KOPT-K1 (cell line): ENCODE data around the gene MAMLD1.
A peak's percentile ranks its signal among the peaks of the same experiment; 100 is the strongest.

Source experiments
- H3K27ac ChIP-seq: fragments of 200-600 bp; sonication (generic); 2 replicates; pipeline ENCODE4 v1.5.1; 2016; ENCODE audit warnings: antibody characterized with exemption, mild to moderate bottlenecking, low read depth, low read length; ENCODE audit not compliant: poor library complexity, severe bottlenecking
- H3K36me3 ChIP-seq: fragments of 200-600 bp; sonication (generic); 2 replicates; pipeline ENCODE4 v1.5.1; 2017; ENCODE audit warnings: antibody characterized with exemption, mild to moderate bottlenecking, low read length, moderate library complexity; ENCODE audit not compliant: insufficient read depth
- H3K9me3 ChIP-seq: fragments of 200-600 bp; sonication (generic); 2 replicates; pipeline ENCODE4 v1.5.1; 2017; ENCODE audit warnings: antibody characterized with exemption, low read length, mild to moderate bottlenecking; ENCODE audit not compliant: insufficient read depth, poor library complexity, severe bottlenecking

Gene MAMLD1

GRCh38 chrX:150547375-150548115 is 184.4 kb downstream of the MAMLD1 start:
- H3K9me3 ChIP-seq = no peaks in the 10 kb centered on the region
- H3K36me3 ChIP-seq = no peaks in the 10 kb centered on the region
- peak overlapping the region; percentile 74 for H3K27ac ChIP-seq

GRCh38 chrX:150548251-150548650 is 185.1 kb downstream of the MAMLD1 start:
- Histone ChIP-seq H3K36me3 (no peaks in the 10 kb centered on the region), H3K27ac (no peak overlapping the region), H3K9me3 (no peaks in the 10 kb centered on the region)

- no peak overlapping the region for H3K27ac ChIP-seq
- no peaks in the 10 kb centered on the region for H3K9me3 ChIP-seq
- H3K36me3 ChIP-seq = no peaks in the 10 kb centered on the region
Measured at GRCh38 chrX:150548684-150549083, 185.6 kb downstream of the MAMLD1 start.

GRCh38 chrX:150551963-150552362 is 188.8 kb downstream of the MAMLD1 start:
- H3K9me3 ChIP-seq = no peaks in the 10 kb centered on the region

GRCh38 chrX:150558424-150558823 is 195.3 kb downstream of the MAMLD1 start:
- no peak overlapping the region for H3K27ac ChIP-seq
- no peaks in the 10 kb centered on the region for H3K9me3 ChIP-seq
- H3K36me3 ChIP-seq = no peaks in the 10 kb centered on the region

More at GRCh38 chrX:150551963-150552362, 188.8 kb downstream of the MAMLD1 start:
- Histone ChIP-seq H3K36me3 (no peaks in the 10 kb centered on the region), H3K27ac (no peak overlapping the region)
